Stomach (tissue), 9 donors: ENCODE data around the gene TSC1. TPM values are rescaled to one million over a fixed set of nuclear protein-coding genes. Genes with fewer than 3 reads are reported as not detected.
"Not testable (repeated sequence)": the region's sequence is repeated elsewhere in the genome, so short reads cannot be mapped to it uniquely, and the experiment has no call there.

Source experiments
- DNase-seq, 2 donors: peaks; one replicate each; pipeline versions ENCODE4 v3.0.0 to v3.0.0-alpha.2; 2013 to 2019
- H3K27ac ChIP-seq, 5 donors: fragments of 200-600 bp in 4 of 5; sonication (generic) in 4 of 5; one replicate each; pipeline ENCODE4 v1.5.1; 2013 to 2019; ENCODE audit warnings: mild to moderate bottlenecking in 1 of 5, moderate library complexity in 1 of 5
- H3K27me3 ChIP-seq, 3 donors: fragments of 200-600 bp; sonication (generic); one replicate each; pipeline ENCODE4 v1.5.1; 2017 to 2019; ENCODE audit warnings: mixed run types in 1 of 3
- H3K36me3 ChIP-seq, 4 donors: fragments of 200-600 bp; sonication (generic); 1 replicate in 3 of 4; 2 replicates in 1 of 4; pipeline ENCODE4 v1.5.1; 2016 to 2019
- H3K4me1 ChIP-seq, 4 donors: fragments of 200-600 bp; sonication (generic); one replicate each; pipeline ENCODE4 v1.5.1; 2016 to 2019
- H3K4me3 ChIP-seq, 4 donors: fragments of 200-600 bp; sonication (generic) in 3 of 4; one replicate each; pipeline ENCODE4 v1.5.1; 2016 to 2019; ENCODE audit warnings: mild to moderate bottlenecking in 1 of 4
- H3K9me3 ChIP-seq, 4 donors: fragments of 200-600 bp; sonication (generic); one replicate each; pipeline ENCODE4 v1.5.1; 2016 to 2019
- CTCF ChIP-seq, 7 experiments: fragments of 450-650 bp in 4 of 7; fragments of 200-600 bp in 3 of 7; sonication (generic) in 3 of 7; IDR thresholded peaks; one replicate each; pipeline ENCODE4 v1.5.1; 2016 to 2019; ENCODE audit warnings: antibody characterized with exemption in 7 of 7, control low read depth in 2 of 7, mild to moderate bottlenecking in 1 of 7
- EP300 ChIP-seq: sonication (generic); formaldehyde crosslinking; IDR thresholded peaks from one replicate; pipeline ENCODE4 v1.6.1; 2017; ENCODE audit warnings: antibody characterized with exemption
- POLR2A ChIP-seq, 4 donors: fragments of 450-650 bp; IDR thresholded peaks; one replicate each; pipeline ENCODE4 v1.6.1; 2016; ENCODE audit warnings: antibody characterized with exemption in 4 of 4, control low read depth in 2 of 4, mild to moderate bottlenecking in 1 of 4, moderate library complexity in 1 of 4
- POLR2AphosphoS5 ChIP-seq, 3 donors: sonication (generic); formaldehyde crosslinking; IDR thresholded peaks; one replicate each; pipeline ENCODE4 v1.6.1; 2016; ENCODE audit warnings: antibody characterized with exemption in 3 of 3
- WGBS, 5 donors: extraction: QIAGEN DNeasy Blood & Tissue Kit in 3 of 5; methylation state at CpG; one replicate each; pipeline versions ENCODE4 v1.1.5 to v1.1.7; 2013 to 2018; 5-methylcytosine and 5-hydroxymethylcytosine counted together
- intact Hi-C: fragments of 100-400 bp; cut with DNase I; formaldehyde crosslinking; loops from one replicate; pipeline ENCODE4 v1.15.1; 2023; ENCODE audit warnings: low total_unique reads
- polyA plus RNA-seq, 3 donors: library from polyadenylated mRNA; stranded (reverse); fragments of 200-250 nt; gene quantifications; one replicate each; pipeline ENCODE4 v1.2.3, GENCODE V29; 2013
- total RNA-seq, 5 donors: library from RNA; depleted of rRNA; stranded (reverse); fragments of >200 nt; gene quantifications; one replicate each; pipeline versions ENCODE4 v1.1.0 to v1.2.3, GENCODE V29; 2014 to 2016
- donor health status: healthy with polysubstance abuse.
- donor health status: Bipolar disorder and iron deficiency.
- donor health status: healthy.

The TSC1 gene
- total and polyA plus RNA-seq, 8 donors, result 6.7 to 120 (median 32.8) TPM

- 83 to 92% (median 85%) methylated on average over 8 to 14 of the region's 14 CpGs for WGBS, 5 donors
- DNase-seq, result no peak
Observed at GRCh38 chr9:132990781-132991180, 46.4 kb upstream of the TSC1 start.

GRCh38 chr9:132989998-132990557 is 45.7 kb upstream of the TSC1 start:
- Histone ChIP-seq H3K27me3 (peaks cover 0 to 86% (median 31%) of the 10 kb centered on the region in 3 donors), H3K4me1 (peaks cover 0 to 20% (median 6%) of the 10 kb centered on the region in 4 donors)
- H3K36me3 ChIP-seq, DNase-seq, H3K4me3 ChIP-seq, H3K9me3 ChIP-seq, H3K27ac ChIP-seq, intact Hi-C loops: not testable (repeated sequence)
- WGBS, 5 donors, result 64 to 79% (median 72%) methylated on average over 4 of the region's 4 CpGs

More at GRCh38 chr9:132990781-132991180, 46.4 kb upstream of the TSC1 start:
- no peak overlapping the region for H3K27ac ChIP-seq
- TF ChIP-seq EP300 (no peak), CTCF (IDR thresholded peaks at IDR 0.05) (no peak), POLR2AphosphoS5 (IDR thresholded peaks at IDR 0.05) (no peak), POLR2A (IDR thresholded peaks at IDR 0.05) (no peak)
- H3K36me3 ChIP-seq, result no peaks in the 10 kb centered on the region
- no peaks in the 10 kb centered on the region for H3K9me3 ChIP-seq
- peaks cover 0 to 21% (median 7%) of the 10 kb centered on the region in 4 donors for H3K4me1 ChIP-seq
- no peak overlapping the region for H3K4me3 ChIP-seq
- peaks cover 0 to 86% (median 33%) of the 10 kb centered on the region in 3 donors for H3K27me3 ChIP-seq
- intact Hi-C loops, result no loop called here

- Histone ChIP-seq H3K27me3 (peaks cover 0 to 86% (median 31%) of the 10 kb centered on the region in 3 donors), H3K27ac (no peak overlapping the region), H3K9me3 (no peaks in the 10 kb centered on the region), H3K4me1 (peaks cover 0 to 14% (median 3%) of the 10 kb centered on the region in 4 donors), H3K36me3 (no peaks in the 10 kb centered on the region), H3K4me3 (no peak overlapping the region)
- DNase-seq, result no peak
- TF ChIP-seq POLR2AphosphoS5 (IDR thresholded peaks at IDR 0.05) (no peak), POLR2A (IDR thresholded peaks at IDR 0.05) (no peak), CTCF (IDR thresholded peaks at IDR 0.05) (no peak), EP300 (no peak)
- intact Hi-C loops, result no loop called here
- 82 to 88% (median 87%) methylated on average over 23 of the region's 23 CpGs for WGBS, 5 donors
Observed at GRCh38 chr9:132989414-132989996, 45.1 kb upstream of the TSC1 start.

GRCh38 chr9:132989014-132989310 is 44.5 kb upstream of the TSC1 start:
- intact Hi-C loops, result no loop called here
- Histone ChIP-seq H3K4me3 (no peak overlapping the region), H3K27ac (no peak overlapping the region), H3K4me1 (peaks cover 0 to 9% (median under 1%) of the 10 kb centered on the region in 4 donors), H3K36me3 (no peaks in the 10 kb centered on the region), H3K27me3 (peaks cover 0 to 86% (median 29%) of the 10 kb centered on the region in 3 donors), H3K9me3 (no peaks in the 10 kb centered on the region)
- no peak for TF ChIP-seq POLR2A (IDR thresholded peaks at IDR 0.05)
- TF ChIP-seq CTCF (IDR thresholded peaks at IDR 0.05), result no peak
- TF ChIP-seq POLR2AphosphoS5 (IDR thresholded peaks at IDR 0.05), result no peak
- TF ChIP-seq EP300, result no peak
- WGBS, 5 donors, result 85 to 95% (median 92%) methylated on average over 5 to 13 of the region's 13 CpGs
- DNase-seq, result no peak
